Smooth muscle cell (in vitro differentiated cells): ENCODE measurements around the gene GNPDA1. TPM values are rescaled to one million over a fixed set of nuclear protein-coding genes. Genes with fewer than 3 reads are reported as not detected.

Experiments
- DNase-seq: peaks from one replicate; lab custom pipeline; 2025; ENCODE audit not compliant: unreplicated experiment; lab: John Stamatoyannopoulos, UW
- H2AFZ ChIP-seq: fragments of 200-600 bp; sonication (generic); 2 replicates; pipeline ENCODE4 v1.6.0; 2016; ENCODE audit warnings: antibody characterized with exemption, low read depth, mild to moderate bottlenecking
- H3F3A ChIP-seq: fragments of 200-600 bp; sonication (generic); 2 replicates; pipeline ENCODE4 v1.6.0; 2017; ENCODE audit warnings: antibody characterized with exemption, low read depth
- H3K27ac ChIP-seq: fragments of 200-600 bp; sonication (generic); 2 replicates; pipeline ENCODE4 v1.5.1; 2016; ENCODE audit warnings: low read depth, mild to moderate bottlenecking
- H3K27me3 ChIP-seq: fragments of 200-600 bp; sonication (generic); 2 replicates; pipeline ENCODE4 v1.6.1; 2016; ENCODE audit warnings: low read depth, mild to moderate bottlenecking
- H3K36me3 ChIP-seq: fragments of 200-600 bp; sonication (generic); 2 replicates; pipeline ENCODE4 v1.5.1; 2016; ENCODE audit warnings: low read depth
- H3K4me1 ChIP-seq: fragments of 200-600 bp; sonication (generic); 2 replicates; pipeline ENCODE4 v1.5.1; 2016; ENCODE audit warnings: low read depth
- H3K4me2 ChIP-seq: fragments of 200-600 bp; sonication (generic); 2 replicates; pipeline ENCODE4 v1.6.0; 2016; ENCODE audit warnings: mild to moderate bottlenecking
- H3K4me3 ChIP-seq: fragments of 200-600 bp; sonication (generic); 2 replicates; pipeline ENCODE4 v1.5.1; 2016; ENCODE audit warnings: mild to moderate bottlenecking
- H3K79me2 ChIP-seq: fragments of 200-600 bp; sonication (generic); 2 replicates; pipeline ENCODE4 v1.6.0; 2016; ENCODE audit warnings: low read depth, mild to moderate bottlenecking
- H3K9ac ChIP-seq: fragments of 200-600 bp; sonication (generic); 2 replicates; pipeline ENCODE4 v1.6.0; 2016; ENCODE audit warnings: low read depth
- H3K9me3 ChIP-seq: fragments of 200-600 bp; sonication (generic); replicated peaks from 2 replicates; pipeline ENCODE4 v1.5.1; 2016; ENCODE audit warnings: low read depth
- H4K20me1 ChIP-seq: fragments of 200-600 bp; sonication (generic); 2 replicates; pipeline ENCODE4 v1.6.0; 2016; ENCODE audit warnings: low read depth
- whole genome bisulfite sequencing: methylation state at CpG from one replicate; pipeline ENCODE4 v1.1.7; 2016; ENCODE audit warnings: low lambda C conversion rate; 5-methylcytosine and 5-hydroxymethylcytosine counted together
- polyA plus RNA-seq: library from polyadenylated mRNA; unstranded; fragments of >200 nt; fragmentation: Nextera tagmentation; extraction: Ambion mirVana; gene quantifications from 2 replicates; pipeline ENCODE4 v1.2.1, GENCODE V29; 2016
- total RNA-seq: library from RNA; depleted of rRNA; stranded (reverse); fragments of >200 nt; gene quantifications from 2 replicates; pipeline ENCODE4 v1.2.3, GENCODE V29; 2014
- TF ChIP-seq, protein P1 (sequence below): fragments of 200-600 bp; sonication (generic); IDR thresholded peaks from 2 replicates; pipeline ENCODE4 v1.5.1; 2017; ENCODE audit warnings: borderline replicate concordance, mild to moderate bottlenecking, antibody characterized with exemption; ENCODE audit not compliant: insufficient read depth, poor library complexity, severe bottlenecking

The GNPDA1 gene
- total and polyA plus RNA-seq, 2 experiments from 2014 or later, result 29.6 to 30.3 TPM

GRCh38 chr5:141951332-141951781 lies 61.5 kb downstream of the GNPDA1 start:
- Histone ChIP-seq H3K4me3 (no peak overlapping the region), H3F3A (no peaks in the 10 kb centered on the region), H2AFZ (no peak overlapping the region), H3K4me2 (no peak overlapping the region), H3K27me3 (no peaks in the 10 kb centered on the region), H3K4me1 (no peaks in the 10 kb centered on the region), H3K36me3 (no peaks in the 10 kb centered on the region), H3K27ac (no peak overlapping the region), H3K9me3 (no peaks in the 10 kb centered on the region), H4K20me1 (no peaks in the 10 kb centered on the region), H3K9ac (no peak overlapping the region), H3K79me2 (no peaks in the 10 kb centered on the region)
- no peak for DNase-seq
- WGBS, result 42% methylated on average over 9 of the region's 9 CpGs
- TF ChIP-seq, protein P1, sequence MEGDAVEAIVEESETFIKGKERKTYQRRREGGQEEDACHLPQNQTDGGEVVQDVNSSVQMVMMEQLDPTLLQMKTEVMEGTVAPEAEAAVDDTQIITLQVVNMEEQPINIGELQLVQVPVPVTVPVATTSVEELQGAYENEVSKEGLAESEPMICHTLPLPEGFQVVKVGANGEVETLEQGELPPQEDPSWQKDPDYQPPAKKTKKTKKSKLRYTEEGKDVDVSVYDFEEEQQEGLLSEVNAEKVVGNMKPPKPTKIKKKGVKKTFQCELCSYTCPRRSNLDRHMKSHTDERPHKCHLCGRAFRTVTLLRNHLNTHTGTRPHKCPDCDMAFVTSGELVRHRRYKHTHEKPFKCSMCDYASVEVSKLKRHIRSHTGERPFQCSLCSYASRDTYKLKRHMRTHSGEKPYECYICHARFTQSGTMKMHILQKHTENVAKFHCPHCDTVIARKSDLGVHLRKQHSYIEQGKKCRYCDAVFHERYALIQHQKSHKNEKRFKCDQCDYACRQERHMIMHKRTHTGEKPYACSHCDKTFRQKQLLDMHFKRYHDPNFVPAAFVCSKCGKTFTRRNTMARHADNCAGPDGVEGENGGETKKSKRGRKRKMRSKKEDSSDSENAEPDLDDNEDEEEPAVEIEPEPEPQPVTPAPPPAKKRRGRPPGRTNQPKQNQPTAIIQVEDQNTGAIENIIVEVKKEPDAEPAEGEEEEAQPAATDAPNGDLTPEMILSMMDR, result peak; percentile 33

Other genes with a start within 250 kb of the GNPDA1 start
- 4.5 and 14.7 TPM in 2 replicates for gene PCDH1, start 134.6 kb downstream of the GNPDA1 start, total RNA-seq
- gene PCDH1, start 134.6 kb downstream of the GNPDA1 start, polyA plus RNA-seq, result 2.5 and 3.1 TPM in 2 replicates
- 32.0 and 35.8 TPM in 2 replicates for gene DELE1, start 89.2 kb downstream of the GNPDA1 start, total RNA-seq
- 20.7 and 21.5 TPM in 2 replicates for gene DELE1, start 89.2 kb downstream of the GNPDA1 start, polyA plus RNA-seq
- not detected in 2 replicates for gene PCDH12, start 54.8 kb downstream of the GNPDA1 start, total RNA-seq
- 0.21 and 0.25 TPM in 2 replicates for gene PCDH12, start 54.8 kb downstream of the GNPDA1 start, polyA plus RNA-seq
- gene RNF14, start 43.9 kb downstream of the GNPDA1 start, total RNA-seq, result 75.9 and 76.4 TPM in 2 replicates
- 43.8 and 45.1 TPM in 2 replicates for gene RNF14, start 43.9 kb downstream of the GNPDA1 start, polyA plus RNA-seq
- gene NDFIP1, start 95.8 kb upstream of the GNPDA1 start, total RNA-seq, result 71.6 and 76.6 TPM in 2 replicates
- gene NDFIP1, start 95.8 kb upstream of the GNPDA1 start, polyA plus RNA-seq, result 41.6 and 44.5 TPM in 2 replicates